ENCODE measurements around the gene TMTC4.
A peak's percentile ranks its signal among the peaks of the same experiment; 100 is the strongest.
"Not testable (repeated sequence)": the region's sequence is repeated elsewhere in the genome, so short reads cannot be mapped to it uniquely, and the experiment has no call there.

Gene TMTC4

DNA sequence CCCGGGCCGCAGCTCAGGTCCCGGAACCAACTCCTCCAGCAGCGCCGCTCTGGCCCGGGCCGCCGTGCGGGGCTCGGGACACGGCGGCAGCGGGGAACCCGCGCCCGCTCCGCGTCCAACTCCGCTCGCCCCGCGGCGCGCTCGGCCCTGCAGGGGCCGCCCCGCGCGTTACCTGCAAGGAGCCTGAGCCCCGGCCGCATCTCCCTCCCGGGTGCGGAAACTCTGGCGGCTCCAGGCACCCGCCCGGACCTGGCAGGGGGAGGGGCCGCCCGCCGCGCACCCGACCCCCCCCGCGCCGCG, at the start of gene TMTC4:
TMTC4 (minus strand) TSS at position 224 of the 300 bp plus-strand sequence. CDS start 4,433 bp downstream, outside the sequence.
- DNase-seq (ENCODE audit: low read depth), result no peak

DNA sequence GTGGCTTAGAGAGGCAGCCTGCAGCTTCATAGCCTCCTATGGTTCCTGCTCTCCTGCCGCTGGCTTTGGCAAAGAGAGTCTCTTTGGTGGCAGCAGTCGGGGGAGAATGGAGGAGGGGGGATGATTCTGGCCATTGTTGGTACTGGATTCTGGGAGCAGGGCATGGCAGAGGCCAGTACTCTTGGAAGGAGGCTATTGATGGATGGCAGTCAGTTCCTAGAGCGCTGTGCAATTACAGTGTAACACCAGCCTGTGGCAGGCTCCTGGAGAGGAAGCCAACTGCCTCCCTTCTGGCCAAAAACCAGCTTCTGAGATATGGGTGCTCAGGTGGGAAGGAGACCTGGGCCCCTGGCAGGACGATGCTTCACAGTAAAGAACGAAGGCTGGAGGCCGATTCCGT, 47.9 kb upstream of the TMTC4 start:
- no peak for DNase-seq (ENCODE audit: low read depth)

DNA sequence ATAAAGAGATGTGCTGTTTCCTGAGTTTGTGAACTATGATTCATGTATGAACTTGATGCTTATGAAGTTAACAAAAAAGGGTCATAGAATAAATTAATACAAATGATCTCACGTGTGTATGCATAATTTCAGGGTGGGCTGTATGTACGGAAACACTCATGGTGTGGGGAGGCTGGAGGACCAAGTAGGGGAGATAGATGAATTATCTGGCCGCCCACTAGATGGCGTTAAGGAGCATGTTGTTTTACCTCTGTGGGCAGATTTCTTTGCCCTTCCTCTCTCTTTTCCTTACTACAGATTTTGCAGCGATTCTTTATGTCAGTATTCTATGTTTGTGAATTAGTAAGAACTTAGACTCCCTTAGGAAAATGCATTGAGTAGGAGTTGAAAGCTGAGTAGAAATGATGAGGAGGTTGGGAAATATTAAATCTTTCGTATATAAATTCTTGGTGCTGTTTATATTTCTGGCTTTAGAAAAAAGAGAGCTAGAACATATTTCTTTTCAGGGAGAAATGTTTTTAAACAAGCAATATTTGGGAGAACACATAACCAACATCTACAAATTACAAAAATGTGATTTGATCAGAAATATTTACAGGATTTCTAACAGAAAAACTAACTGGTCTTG, 47.4 kb upstream of the TMTC4 start:
- peak; percentile 60 for DNase-seq (ENCODE audit: low read depth)

DNA sequence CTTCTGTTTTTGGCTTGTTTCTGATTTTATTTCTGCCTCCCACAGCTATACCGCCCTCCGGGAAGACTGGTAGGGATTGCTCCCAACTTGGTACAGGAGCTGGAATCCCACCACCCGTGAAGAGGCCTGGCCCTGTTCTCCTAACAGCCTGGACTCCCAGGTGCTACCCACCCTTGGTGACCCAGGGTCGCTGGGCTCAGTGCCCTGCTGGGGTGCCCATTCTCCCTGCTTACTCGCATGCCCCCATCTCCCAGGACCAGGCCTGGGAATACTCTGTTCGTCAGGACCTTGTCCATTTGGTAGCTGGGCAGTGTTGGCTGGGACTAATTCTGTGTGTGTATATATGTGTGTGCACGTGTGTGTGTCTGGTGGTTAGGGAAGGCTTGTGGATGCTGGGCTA, 41.0 kb upstream of the TMTC4 start:
- no peak for DNase-seq (ENCODE audit: low read depth)

GRCh38 chr13:100714478-100714877, 39.9 kb upstream of the TMTC4 start:
- DNase-seq (ENCODE audit: low read depth), result no peak

- no peak for DNase-seq (ENCODE audit: low read depth)
Observed at GRCh38 chr13:100710176-100710575, 35.6 kb upstream of the TMTC4 start.

GRCh38 chr13:100707818-100708740, 33.5 kb upstream of the TMTC4 start:
- no peak for DNase-seq (ENCODE audit: low read depth)

GRCh38 chr13:100698331-100698730, 23.7 kb upstream of the TMTC4 start:
- DNase-seq (ENCODE audit: low read depth), result not testable (repeated sequence)

DNA sequence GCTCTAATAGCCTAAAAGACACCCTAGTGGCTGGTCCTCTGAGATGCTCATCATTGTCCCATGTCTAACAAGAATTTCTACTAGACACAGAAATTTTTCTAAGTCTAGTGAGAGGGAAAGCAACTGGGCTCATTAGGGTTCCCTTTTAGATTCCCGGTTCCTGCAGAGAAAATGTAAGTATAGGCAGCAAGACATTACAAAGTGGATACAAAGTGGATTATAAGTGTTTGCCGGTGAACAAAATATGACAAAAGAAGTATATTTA, 20.8 kb upstream of the TMTC4 start:
- DNase-seq (ENCODE audit: low read depth), result no peak

GRCh38 chr13:100694722-100695508, 20.3 kb upstream of the TMTC4 start:
- peak; percentile 72 for DNase-seq (ENCODE audit: low read depth)

DNA sequence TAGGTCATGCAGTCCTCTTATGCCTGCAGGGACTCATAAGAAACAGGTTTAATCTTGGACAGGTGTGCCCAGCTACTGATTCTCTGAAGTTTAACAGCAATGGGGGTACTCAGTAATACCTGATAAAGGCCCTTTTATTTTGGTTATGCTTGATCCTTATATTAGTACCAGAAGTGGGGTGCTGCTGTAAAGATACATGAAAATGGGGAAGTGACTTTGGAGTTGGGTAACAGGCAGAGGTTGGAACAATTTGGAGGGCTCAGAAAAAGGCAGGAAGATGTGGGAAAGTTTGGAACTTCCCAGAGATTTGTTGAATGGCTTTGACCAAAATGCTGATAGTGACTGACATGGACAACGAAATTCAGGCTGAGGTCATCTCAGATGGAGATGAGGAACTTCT, 14.6 kb upstream of the TMTC4 start:
- DNase-seq (ENCODE audit: low read depth), result no peak

DNA sequence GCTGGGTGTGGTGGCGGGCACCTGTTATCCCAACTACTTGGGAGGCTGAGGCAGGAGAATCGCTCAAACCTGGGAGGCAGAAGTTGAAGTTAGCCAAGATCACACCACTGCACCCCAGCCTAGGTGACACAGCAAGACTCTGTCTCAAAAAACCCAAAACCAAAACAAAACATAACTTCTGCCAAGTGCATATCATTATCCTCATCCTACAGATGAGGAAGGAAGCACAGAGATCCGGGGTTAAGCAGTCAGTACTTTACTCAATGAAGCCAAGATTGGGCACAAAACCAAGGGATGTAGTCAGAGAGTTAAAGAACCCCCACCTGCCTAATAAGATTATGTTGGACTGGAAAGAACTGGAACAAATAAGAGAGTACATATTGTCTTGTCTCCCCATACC, 5.5 kb upstream of the TMTC4 start:
- no peak for DNase-seq (ENCODE audit: low read depth)

DNA sequence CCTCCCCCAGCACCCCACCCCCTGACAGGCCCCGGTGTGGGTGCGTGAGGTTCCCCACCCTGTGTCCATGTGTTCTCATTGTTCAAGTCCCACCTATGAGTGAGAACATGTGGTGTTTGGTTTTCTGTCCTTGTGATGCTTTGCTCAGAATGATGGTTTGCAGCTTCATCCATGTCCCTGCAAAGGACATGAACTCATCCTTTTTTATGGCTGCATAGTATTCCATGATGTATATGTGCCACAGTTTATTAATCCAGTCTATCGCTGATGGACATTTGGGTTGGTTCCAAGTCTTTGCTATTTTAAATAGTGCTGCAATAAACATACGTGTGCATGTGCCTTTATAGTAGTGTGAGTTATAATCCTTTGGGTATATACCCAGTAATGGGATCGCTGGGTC, 2.5 kb upstream of the TMTC4 start:
- DNase-seq (ENCODE audit: low read depth), result not testable (repeated sequence)

GRCh38 chr13:100675661-100676129, 1.1 kb upstream of the TMTC4 start:
- no peak for DNase-seq (ENCODE audit: low read depth)

DNA sequence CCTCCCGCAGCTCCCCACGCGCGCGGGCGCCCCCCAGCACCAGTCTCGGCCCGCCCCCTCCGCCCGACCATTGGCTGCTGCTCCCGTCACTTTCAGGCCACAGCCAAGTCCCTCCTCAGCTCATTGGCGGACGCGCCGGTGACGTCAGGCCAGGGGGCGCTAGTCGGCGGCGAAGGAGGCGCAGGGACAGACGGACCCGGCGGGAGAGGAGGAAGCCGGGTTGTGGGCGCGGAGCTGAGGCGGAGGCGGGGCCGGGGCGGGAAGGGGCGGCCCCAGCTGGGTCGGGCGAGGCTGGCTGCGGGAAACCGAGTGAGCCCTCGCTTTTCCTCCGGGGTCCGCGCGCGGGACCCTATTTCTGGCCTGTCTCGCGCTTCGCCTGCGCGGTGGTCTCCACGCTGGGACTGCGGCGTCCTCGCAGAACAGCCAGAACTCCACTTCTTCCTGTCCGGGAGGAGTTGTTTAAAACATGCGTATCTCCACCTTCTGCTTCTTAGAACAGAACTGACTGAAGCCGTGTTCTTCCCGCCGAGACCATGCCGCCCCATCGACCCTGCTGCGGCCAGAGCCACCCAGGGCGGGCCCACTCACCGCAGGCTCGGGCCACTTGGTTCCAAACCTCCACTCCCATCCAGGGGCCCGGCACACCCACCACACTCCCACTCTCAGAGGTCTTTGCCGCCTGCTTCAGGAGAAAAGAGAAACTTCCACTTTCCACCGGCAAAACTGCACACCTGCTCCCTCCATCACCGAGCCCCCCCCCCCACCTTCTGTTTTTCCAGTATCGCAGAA, 471 bp upstream of the TMTC4 start:
- peak; percentile 97 for DNase-seq (ENCODE audit: low read depth)

DNA sequence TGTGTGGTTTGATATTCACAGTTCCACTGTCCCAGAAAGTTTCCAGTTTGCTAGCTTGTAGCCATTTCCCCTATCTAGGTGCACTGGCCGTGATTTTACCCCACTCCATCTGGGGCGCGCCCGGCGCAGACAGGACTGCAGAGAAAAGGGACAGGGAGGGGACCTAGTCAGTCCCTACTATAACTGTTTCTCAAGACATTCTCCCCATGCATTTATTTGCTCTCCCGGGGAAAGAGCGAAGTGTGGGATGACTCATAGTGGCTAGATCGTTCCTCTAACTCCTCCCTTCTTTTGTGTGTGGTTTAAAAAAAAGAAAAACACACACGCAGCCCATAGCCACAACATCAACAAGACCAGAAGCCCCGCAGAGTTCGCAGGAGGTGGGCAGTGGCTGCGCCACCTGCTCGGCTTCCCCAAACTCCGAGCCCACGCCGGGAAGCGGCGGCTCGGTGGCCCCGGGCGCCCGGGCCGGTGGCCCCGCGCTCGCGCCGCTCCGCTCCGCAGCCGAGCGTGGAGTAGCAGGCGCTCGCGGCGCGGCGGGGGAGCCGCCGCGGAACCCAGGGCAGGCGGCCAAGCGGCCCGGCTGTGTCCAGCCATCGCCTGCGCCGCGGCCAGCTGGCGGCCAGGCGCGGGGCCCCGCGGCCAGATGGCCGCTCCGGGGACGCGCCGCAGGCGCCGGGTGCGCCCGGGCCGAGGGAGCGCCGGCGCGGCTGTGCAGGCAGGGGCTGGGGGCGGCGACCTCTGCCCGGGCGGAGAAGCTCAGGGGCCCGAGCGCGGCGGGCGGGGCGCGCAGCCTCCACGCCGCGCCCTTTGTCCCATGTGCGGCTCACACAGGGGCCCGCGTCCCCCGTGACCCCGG, 653 bp downstream of the TMTC4 start:
- DNase-seq (ENCODE audit: low read depth), result peak; percentile 87

DNA sequence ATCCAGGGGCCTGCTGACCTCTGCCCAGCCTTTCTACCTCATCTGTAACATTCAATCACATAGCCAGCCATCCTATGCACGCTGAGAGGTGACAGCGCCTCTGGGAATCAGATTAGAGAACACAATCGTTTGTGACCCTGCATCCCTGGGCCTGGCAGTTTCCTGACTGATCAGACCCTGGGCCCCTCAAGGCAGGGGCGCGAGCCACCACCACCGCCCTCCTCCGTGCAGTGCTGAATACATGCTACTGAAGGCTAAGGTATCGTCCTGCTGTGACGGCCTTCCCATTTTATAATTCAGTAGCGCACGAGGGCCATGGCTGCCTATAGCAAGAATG, 1.3 kb downstream of the TMTC4 start:
- no peak for DNase-seq (ENCODE audit: low read depth)

DNA sequence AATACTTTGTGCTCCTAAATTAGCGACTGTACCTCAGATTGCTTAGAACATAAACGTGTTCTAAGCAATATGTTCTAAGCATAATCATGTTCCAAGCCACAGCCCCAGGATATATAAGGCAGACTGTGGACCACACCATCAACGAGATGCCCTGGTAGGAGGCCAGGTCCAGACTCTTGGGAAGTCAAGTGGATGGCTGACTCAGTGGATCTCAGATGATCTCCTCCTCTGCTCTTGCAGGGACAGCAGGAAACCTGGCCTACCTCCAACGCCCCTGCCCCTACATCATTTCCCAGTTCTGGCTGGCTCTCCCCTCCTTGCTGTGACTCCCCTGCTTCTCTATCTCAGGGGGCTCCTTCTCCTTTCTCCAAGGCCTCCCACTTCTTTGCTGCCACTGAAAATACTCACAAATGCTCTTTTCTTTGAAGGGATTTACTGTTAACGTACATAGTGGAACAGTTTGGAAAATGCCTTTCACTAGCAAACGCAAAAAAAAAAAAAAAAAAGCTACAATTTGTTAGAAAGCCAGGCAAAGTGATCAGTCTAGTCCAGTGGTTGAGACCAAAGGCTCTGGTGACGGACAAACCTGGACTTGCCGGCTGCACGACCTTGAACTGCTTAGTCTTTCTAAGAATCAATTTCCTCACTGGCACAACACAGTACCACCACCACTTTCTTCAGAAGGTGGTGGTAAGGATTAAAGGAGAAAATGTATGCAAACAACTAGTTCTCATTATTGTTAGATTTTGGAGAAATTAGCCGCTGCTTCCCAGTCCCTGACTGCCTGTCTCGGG, 3.0 kb downstream of the TMTC4 start:
- no peak for DNase-seq (ENCODE audit: low read depth)

DNA sequence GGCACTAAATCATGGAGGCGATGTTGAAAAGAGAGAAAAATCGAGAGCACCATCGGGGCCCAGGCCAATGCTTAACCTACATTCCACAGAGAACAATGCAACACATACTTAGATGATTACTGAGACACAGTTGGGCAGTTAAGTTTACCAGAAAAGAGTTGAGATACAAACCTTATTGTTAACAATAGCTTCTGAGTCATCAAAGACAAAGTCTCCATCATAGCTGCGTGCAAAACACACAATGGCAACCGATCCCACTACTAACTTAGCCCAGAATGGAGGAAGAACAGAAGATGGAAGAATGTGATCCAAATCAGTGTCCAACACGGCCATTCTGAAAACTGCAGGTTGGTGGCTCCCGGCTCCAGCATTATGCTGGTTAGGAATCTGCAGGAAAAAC, 6.2 kb downstream of the TMTC4 start:
- peak; percentile 69 for DNase-seq (ENCODE audit: low read depth)

DNA sequence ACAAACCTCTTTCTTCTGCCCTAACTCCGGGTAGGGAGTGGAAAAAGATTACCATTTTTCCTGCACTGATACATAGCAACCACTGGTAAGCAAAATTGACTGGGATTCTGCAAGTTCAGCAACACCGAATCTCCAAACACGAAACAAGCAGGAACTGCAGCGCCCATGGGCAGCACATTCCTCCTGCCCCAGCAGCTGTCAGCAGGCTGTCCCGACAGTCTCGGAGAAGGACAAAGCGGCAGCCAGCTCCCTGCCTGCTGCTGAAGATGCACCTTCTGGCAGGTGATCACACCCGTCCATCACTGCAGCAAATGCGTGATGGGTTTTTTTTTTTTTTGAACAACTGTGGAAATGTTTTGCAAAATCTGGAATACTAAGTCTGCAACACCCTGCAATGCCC, 6.7 kb downstream of the TMTC4 start:
- no peak for DNase-seq (ENCODE audit: low read depth)

DNA sequence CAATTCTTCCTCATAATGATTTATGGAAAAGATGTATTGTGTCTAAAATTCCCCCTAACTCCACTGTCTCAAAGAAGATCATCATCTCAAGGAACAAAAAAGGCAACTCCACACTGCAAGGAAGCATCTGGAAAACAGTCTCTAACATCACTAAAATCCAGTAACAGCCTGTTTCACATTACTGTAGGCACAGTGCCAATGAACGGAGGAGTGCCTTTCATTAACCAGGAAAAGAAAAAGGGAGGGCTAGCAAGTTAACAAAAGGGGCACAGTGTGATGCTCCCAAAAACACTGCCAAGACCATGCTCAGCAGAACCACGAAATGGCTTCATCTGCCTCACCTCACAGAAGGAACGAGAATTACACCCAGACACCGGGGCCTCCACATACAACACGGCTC, 8.5 kb downstream of the TMTC4 start:
- DNase-seq (ENCODE audit: low read depth), result no peak
